Measurements from ENCODE around the gene CFAP61.

CFAP61 gene

DNA sequence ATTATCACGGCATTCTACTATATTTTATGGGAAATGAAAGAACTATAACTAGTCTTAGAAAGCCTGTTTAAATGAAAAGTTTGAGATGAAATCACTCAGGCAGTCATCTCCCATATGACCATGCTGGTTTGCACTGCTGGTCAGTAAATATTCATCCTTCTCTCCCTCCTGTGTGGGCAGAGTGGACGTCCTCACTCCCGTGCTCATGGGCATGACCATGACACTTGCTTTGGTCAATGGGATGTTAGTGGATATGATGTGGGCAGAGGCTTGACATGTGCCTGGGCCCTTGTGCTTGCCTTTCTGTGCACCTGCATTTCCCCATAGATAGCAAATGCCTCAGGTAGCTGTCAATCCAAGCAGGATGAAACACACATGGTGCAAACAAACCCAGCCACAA, 222.5 kb downstream of the CFAP61 start:
- DNase-seq (ENCODE audit: low read depth): no peak

DNA sequence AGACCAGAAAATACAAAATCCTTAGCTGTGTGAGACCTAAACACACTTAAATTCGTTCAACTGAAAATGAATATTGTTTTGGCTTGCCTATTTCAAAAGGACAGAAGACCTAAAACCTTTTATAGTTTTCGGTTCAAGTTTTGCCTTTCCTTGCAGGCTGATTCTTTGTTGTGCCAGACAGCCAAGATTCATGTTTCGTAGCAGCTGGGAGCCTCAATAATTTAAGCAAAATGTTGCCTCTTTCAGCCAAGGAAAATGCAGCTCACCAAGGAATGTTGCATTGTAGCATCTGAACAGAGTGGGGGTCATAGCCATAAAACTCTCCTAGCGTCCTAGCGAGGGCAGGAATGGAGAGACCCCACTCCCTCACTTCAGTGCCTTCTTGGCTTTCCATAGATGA, 223.3 kb downstream of the CFAP61 start:
- no peak for DNase-seq (ENCODE audit: low read depth)

DNA sequence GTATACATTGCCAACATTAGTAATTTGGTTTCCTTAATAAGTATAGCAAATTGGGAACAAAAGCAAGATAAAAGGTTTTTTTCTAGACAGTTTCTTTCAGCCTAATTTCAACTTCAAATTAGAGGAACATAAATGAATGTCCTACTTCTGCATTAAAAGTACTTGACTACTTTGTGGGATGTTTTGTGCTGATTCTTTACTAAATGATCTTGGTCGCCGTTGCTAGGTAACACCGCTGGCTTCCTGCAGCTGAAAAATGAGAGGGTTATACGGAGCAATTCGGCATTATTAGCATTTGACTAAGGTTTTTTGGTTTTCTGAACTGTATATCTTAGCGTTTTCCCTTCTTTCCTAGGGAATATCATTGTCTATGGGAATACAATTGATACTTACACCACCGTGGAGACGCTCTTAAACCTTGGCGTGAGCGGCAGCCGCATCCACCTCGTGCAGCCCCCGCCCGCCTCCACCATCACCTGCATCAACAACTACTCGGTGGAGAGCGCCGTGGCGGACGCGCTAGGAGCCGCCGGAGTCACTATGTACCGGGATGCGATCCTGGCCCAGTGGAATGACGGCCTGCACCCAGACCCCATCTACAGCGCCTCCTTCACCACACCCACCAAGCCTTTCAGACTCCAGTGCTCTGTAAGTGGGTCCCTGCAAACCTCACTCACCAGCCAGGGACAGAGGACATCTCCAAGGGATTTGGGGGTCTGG, 224.6 kb downstream of the CFAP61 start:
- no peak for DNase-seq (ENCODE audit: low read depth)

DNA sequence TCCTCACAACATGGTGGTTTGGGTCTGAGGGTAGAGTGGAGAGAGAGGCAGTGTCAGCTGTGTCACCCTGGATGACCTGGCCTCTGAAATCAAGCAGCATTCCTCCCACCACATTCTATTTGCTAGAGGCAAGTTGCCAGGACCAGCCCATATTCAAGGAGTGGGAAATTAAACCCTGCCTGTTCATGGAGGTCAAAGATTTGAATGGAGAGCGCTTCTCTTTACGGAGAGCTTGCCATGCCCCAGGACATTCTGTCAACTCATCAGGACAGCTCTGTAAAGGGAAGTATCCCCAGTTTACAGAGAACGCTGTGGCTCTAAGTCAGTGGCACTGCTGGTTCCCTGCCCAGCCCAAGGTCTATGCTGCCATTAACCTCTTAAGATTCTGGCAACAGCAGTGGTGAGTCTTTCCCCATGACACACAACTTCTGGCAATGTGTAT, 225.6 kb downstream of the CFAP61 start:
- DNase-seq (ENCODE audit: low read depth): no peak

DNA sequence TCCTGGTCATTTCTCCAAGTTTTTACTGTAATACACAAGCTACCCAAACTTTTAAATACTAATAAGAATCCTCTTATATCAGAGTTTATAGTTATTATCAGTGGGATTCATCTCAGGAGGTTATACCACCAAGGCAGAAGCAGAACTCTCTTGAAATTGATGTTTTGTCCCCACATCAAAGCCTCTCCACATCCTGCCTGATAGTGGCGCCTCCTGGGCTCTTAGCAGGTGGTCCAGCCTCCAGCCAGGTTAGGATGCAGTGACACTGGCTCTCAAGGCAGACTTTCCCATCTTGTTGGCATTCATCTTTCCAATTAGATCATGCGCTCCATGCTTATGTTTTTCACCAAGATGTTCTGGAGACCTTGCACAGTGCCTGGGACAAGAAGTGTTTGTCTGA, 233.7 kb downstream of the CFAP61 start:
- no peak for DNase-seq (ENCODE audit: low read depth)

DNA sequence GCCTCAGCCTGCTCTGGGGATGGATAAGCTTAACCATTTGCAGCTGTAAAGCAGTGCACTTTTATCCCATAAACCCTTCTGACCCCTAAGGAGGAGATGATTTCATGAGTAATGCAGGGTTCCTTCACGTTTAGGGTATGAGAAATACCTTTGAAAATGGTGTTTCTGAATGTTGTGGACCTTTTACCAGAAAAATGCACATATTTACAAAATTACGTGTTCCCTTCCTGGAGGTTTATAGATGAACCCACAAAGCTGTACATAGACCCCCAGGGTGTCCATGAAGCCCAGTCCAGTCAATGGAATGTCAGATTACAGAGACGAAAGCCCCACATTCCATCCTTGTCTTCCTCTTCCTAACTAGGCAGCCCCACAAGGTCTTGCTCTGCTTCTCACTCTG, 237.0 kb downstream of the CFAP61 start:
- DNase-seq (ENCODE audit: low read depth): no peak

DNA sequence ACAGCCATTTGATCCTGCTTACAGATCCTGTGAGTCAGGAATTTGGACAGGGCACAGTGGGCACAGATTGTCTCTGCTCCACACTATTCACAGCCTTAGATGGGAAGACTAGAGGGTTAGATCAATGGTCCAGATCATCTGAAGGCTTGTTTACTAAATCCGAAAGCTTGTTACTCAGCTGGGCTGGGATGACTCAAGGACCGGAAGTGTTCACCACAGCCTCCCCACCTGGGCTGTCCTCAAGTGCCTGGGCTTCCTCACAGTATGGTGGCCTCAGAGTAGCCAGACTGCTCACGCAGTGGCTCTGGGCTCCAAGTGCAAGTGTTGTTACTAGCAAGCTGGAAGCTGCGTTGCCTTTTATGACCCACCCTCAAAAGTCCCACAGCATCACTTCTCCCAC, 240.1 kb downstream of the CFAP61 start:
- no peak for DNase-seq (ENCODE audit: low read depth)

DNA sequence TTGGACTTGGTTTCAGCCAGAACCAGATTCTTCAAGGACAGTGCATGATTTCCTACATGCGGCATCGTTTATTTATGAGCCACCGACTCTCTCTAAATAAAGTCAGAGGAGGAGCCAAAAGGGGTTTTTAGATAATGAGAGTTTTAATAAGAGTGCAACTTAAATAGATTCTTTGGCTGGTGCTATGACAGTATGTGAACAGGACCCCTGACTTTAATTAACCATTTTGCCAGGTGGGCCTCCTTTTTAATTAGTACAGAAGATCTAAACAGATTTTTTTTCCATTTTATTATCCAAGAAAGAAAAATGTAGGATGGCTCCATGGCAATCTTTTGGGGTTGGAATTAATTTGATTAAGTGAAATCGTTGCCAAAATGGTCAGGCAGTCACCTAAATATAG, 240.8 kb downstream of the CFAP61 start:
- no peak for DNase-seq (ENCODE audit: low read depth)

DNA sequence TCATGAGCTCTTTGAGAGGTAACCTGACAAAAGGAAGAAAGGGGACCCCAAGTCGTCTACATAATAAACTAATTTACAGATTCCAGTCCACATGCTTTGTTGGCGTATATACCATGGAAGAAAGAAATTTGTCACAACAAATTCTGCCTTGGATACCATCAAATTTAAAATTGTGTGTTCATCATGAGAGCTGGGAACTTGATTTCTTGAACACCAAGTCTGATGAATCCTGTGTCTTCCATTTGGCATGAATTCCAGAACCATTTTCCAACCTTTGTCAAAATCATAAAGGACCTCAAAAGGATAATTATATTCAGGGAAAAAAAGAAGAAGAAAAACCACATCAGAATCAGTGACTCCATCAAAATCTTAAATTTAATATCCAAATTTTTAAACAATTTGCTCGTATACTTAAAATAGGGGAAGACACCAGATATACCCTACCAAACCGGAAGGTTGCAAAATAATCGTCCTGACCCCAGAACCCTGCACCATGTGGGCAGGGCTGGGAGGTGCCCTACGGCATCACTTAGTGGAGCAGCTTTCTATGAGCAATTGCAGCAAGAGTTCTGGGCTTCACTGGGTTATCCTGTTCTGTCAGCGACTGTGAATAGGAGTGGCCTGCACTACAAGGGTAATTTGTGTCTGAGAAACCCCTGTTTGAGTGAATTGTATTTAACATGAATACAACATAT, 241.5 kb downstream of the CFAP61 start:
- no peak for DNase-seq (ENCODE audit: low read depth)

DNA sequence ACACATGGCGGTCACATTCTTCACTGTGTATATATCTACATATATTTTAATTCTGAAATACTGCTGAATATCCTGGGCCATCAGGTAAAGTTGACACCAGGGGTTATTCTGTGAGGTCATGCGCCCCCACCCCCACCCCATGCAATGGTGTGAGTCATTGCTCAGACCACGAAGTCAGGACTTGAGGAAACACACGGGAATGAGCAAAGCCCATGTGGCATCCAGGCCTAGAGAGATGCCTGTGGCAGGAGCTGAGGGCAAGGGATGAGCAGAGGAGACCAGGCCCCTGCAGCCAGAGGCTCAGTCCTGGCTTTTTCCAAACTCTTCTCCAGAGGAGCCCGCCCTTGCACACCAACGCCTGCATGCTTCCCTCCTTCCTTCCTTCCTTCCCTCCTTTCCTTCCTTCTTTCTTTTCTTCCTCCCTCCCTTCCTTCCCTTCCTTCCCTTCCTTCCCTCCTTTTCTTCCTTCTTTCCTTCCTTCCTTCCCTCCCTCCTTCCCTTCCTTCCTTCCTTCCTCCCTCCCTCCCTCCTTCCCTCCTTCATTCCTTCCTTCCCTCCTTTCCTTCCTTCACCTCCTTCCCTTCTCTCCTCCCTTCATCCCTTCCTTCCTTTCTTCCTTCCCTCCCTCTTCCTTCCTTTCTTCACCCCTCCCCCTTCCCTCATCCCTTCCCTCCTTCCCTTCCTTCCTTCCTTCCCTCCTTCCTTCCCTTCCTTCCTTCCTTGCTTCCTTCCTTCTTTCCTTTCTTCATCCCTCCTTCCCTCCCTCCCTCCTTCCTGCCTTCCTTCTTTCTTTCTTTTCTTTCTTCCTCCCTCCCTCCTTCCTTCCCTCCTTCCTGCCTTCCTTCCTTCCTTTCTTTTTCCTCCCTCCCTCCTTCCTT, 243.5 kb downstream of the CFAP61 start:
- no peak for DNase-seq (ENCODE audit: low read depth)

DNA sequence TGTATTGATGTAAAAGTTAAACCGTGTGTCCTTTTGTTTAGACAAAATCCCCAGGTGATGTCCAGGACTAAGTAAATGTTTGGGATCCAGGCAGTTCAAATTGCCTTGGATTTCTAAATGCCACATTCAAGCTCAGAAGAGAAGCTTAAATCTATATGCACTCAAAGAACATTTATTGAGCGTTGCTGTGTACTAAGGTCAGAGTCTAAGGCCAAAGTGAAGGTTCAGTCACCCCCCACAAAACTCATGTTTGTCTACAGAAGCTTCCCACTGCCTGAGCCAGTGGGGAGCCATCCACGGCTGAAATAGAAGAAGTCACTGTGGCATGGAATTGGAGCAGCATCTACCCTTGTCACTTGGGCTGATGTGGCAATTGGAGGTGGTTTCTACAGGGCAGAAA, 244.8 kb downstream of the CFAP61 start:
- no peak for DNase-seq (ENCODE audit: low read depth)

DNA sequence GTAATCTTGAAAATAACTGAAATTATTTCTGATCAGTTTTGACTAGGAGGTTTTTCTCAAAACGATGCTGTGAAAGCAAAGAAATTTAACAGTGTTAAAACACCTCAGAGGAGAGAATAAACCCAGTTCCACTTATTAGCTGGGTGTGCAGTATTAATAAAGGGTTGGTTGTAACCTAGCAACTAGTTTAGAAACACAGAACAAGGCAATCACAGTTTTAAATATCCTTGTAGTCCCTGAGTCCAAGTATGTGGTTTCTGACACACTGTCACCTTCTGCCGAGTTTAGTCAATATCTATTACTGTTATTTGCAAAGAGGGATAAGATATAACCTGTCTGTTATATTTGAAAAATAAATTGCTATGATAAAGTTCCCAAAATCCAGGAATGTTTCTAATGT, 245.4 kb downstream of the CFAP61 start:
- DNase-seq (ENCODE audit: low read depth): no peak

DNA sequence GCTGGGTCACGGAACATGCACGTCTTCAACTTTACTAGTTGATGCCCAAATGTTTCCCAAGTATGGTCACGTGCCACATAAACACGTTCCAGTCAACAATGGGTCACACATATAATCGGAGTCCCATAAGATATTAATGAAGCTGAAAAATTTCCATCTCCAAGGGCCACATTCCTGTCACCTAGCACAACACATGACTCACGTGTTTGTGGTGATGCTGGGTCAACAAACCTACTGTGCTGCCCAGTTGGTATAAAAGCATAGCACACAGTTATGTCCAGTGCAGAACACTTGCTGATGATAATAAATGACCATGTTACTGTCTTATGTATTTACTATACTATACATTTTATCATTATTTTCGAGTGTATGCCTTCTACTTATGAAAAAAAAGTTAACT, 247.6 kb downstream of the CFAP61 start:
- DNase-seq (ENCODE audit: low read depth): no peak

DNA sequence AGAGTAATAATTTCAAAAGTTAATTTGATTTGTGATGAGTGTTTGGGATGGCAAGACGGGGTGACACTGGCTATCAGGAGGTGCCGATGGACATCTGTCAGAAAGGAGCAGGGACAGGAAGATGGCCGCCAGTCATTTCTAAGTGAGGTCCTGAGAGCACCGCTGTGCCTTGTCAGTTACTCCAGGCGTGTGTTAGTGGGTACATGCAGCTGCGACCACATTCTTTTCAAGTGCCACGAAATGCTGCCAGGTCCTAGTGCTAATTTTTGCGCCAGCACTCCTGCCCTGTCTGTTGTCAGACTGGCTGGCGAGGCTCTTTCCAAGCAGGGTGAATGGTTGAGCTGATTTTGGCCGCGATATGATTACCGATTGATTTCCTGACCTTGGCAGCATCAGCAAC, 251.0 kb downstream of the CFAP61 start:
- no peak for DNase-seq (ENCODE audit: low read depth)

DNA sequence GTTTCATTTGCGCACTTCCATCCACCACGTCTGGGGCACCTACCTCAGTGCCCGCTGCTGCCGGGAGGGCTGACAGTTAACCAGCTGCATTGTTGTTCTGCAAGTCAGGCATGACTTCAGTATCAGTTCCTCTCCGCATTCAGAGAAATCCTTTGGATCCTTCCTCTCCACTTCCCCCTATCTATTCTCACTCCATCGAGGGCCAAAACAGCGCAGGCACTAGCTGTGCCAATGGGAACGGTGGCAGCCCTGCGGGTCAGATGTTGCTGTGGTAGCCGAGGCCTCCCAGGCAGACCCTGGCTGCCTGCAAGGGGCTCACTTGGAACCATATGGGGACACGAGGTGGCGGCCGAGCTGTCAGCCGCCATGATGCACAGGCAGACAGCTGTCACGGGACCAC, 251.4 kb downstream of the CFAP61 start:
- DNase-seq (ENCODE audit: low read depth): no peak

DNA sequence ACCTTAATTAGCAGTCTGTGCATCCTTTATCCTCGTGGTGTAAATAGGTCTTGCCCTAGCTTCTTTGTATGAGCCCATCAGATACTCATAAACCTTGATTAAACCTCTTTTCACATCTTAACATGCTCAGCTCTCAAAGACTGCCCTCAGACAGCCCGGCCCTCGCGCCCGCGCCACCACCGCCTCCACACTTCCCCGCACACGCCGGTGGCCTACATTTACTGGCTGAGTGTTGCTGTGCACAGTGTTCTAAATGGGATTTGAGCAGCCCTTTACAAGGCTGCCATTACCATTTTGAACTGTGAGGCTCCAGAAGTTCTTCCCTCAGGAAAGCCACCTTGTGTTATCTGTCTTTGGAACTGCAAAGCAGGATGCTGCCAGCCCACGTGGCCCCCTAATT, 252.6 kb downstream of the CFAP61 start:
- no peak for DNase-seq (ENCODE audit: low read depth)

DNA sequence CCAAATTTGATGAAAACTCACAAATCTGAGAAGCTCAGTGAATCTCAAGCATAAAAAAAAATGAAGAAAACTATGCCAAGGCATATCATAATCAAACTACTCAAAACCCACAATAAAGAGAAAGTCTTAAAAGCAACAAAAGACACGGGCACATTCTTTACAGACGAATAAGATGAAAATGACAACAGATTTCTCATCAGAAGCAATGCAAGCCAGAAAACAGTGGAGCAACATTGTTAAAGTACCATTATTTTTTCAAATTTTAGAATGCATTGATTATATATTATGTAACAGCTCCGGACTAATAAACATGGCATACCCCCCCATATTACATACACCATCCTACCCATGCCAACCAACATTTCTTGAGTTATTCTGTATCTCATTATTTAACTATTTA, 260.2 kb downstream of the CFAP61 start:
- DNase-seq (ENCODE audit: low read depth): no peak

DNA sequence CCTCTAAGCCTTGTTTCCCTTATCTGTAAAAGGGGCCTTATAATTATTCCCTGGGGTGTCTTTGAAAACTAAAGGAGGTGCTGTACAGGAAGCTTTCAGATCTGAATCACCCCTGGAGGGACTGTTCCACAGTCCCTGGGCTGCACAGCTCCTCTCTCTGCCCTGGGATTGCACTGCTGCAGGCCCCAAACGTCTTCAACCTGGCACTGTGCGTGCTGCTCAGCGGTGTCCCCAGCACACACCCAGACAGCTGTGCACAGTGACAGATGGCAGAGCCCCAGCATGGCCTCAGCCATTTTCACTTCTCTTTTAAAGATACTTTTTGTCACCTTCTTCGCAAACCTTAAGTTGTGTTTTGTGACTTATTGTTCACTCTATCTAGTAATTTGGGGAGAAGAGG, 264.9 kb downstream of the CFAP61 start:
- DNase-seq (ENCODE audit: low read depth): no peak

DNA sequence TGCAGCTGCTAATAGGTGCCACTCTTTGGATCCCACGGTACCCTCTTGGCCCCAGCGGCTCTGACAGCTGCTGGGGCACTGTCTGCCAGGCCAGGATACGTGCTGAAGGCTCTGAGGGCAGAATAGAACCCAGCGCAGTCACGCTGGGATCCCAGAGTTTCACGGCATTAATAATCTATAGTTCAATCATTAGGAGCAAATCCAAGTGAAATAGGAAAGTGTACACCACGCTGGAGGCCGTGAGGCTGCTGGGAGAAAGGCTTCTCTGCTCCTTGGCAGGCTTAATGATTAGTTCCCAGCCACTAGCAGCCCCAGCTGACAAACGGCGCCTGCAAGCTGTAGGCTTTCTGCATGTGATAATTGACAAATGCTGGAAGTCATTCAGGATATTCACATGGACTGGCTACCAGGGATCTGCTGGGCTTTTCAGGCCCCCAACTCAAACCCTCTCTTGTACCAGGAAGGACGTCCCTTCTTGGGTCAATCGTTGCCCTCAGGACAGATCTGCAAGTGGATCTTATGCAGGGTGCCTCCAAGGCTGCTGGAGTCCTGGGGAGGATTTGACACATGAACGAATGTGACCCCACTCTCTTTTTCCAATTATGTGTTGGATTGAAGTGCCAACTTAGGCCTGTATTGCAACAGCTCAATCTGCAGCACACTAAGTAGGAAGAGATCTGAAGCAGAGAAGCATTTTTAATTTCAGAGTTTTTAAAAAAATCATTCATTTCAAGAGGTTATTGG, 265.5 kb downstream of the CFAP61 start:
- DNase-seq (ENCODE audit: low read depth): no peak

DNA sequence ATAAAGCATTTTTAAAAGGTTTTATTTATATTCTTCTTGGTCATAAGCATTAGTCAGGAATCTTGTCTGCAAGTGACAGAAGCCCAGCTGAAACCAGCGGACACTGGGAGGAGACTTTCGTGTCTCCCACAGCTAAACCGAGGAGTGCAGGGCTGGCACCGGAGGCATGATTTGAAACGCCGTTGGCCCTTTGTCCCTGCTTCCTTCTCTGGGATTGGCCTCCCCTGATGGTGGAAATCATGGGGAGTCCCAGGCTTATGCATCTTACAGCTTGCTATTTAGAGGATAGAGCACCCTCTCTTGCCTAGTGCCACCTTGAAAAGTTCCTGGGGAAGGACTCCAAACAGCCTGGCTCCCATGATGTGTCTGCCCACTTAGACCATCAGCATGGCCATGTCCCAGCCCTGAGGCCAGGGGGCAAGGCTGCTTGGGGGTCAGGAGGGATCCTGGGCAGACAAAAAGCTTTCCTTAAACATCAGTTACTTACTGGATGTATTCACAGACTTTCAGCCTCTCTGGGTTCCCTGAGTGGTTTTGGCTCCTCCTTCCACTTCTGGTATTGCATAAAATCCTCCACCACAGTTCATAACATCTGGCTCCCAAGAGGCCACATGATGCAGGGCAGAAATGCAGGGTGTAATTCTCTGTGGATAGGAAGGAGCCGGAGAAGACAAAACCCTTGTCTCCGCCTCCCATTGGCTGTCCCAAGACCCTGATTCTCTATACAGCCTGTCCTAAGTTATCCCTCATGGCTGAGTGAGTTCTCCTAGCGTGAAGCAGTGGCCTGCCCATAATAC, 266.2 kb downstream of the CFAP61 start:
- DNase-seq (ENCODE audit: low read depth): no peak

DNA sequence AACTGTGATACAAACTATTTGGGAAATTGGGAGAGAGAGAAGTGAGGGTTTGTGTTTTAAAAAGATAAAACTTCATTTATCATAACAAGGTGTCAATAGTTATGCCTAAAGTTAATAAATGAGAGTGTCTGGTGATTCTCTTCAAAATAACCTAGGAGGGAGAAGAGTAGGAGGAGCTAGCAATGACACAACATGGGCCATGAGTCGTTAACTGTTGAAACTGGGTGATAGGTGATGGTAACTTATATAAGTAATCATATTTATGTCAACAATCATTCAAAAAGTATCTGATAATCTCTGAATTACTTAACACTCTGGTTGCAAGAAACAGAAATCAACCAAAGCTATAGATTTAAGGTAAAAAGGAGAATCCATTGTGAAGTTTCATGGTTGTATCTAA, 268.8 kb downstream of the CFAP61 start:
- no peak for DNase-seq (ENCODE audit: low read depth)

Data from non-pigmented ciliary epithelial cell (primary cell).